ENCODE measurements around the gene CHRNA3.

Gene CHRNA3

GRCh38 chr15:78571382-78571781, 49.4 kb downstream of the CHRNA3 start:
- H3K4me2 ChIP-seq (ENCODE audit: insufficient read depth, low read length), result no peak overlapping the region

GRCh38 chr15:78570710-78571109, 50.1 kb downstream of the CHRNA3 start:
- no peak for ATAC-seq (ENCODE audit: insufficient read depth, low read depth)
- TF ChIP-seq, protein P1, sequence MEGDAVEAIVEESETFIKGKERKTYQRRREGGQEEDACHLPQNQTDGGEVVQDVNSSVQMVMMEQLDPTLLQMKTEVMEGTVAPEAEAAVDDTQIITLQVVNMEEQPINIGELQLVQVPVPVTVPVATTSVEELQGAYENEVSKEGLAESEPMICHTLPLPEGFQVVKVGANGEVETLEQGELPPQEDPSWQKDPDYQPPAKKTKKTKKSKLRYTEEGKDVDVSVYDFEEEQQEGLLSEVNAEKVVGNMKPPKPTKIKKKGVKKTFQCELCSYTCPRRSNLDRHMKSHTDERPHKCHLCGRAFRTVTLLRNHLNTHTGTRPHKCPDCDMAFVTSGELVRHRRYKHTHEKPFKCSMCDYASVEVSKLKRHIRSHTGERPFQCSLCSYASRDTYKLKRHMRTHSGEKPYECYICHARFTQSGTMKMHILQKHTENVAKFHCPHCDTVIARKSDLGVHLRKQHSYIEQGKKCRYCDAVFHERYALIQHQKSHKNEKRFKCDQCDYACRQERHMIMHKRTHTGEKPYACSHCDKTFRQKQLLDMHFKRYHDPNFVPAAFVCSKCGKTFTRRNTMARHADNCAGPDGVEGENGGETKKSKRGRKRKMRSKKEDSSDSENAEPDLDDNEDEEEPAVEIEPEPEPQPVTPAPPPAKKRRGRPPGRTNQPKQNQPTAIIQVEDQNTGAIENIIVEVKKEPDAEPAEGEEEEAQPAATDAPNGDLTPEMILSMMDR (IDR thresholded peaks at IDR 0.05; ENCODE audit: borderline replicate concordance, extremely low read depth, low read length, poor library complexity, severe bottlenecking), result no peak
- TF ChIP-seq EZH2 (IDR thresholded peaks at IDR 0.05; ENCODE audit: borderline replicate concordance, low read depth, low read length, severe bottlenecking), result no peak
- Histone ChIP-seq H3K27me3 (ENCODE audit: insufficient read depth, low read length, poor library complexity) (peaks cover 6% of the 10 kb centered on the region), H3K27ac (ENCODE audit: low read length) (no peak overlapping the region), H3K4me1 (ENCODE audit: insufficient read depth, low read length) (peaks cover 19% of the 10 kb centered on the region), H3K4me3 (ENCODE audit: low read depth in 1 of 2, low read length in 2 of 2) (no peak overlapping the region), H3K9me3 (ENCODE audit: insufficient read depth, low read length, severe bottlenecking) (no peaks in the 10 kb centered on the region), H3K36me3 (ENCODE audit: insufficient read depth, low read length) (no peaks in the 10 kb centered on the region), H3K9ac (ENCODE audit: low read depth, low read length) (no peak overlapping the region), H3K4me2 (ENCODE audit: insufficient read depth, low read length) (no peak overlapping the region), H4K20me1 (ENCODE audit: insufficient read depth, low read length) (no peaks in the 10 kb centered on the region), H3K79me2 (ENCODE audit: insufficient read depth, low read length) (no peaks in the 10 kb centered on the region), H2AFZ (ENCODE audit: low read depth, low read length) (no peak overlapping the region)
- no peak for DNase-seq

More at GRCh38 chr15:78571382-78571781, 49.4 kb downstream of the CHRNA3 start:
- ATAC-seq (ENCODE audit: insufficient read depth, low read depth) (no peak), DNase-seq (no peak)
- H3K4me1 ChIP-seq (ENCODE audit: insufficient read depth, low read length), result peaks cover 12% of the 10 kb centered on the region
- TF ChIP-seq EZH2 (IDR thresholded peaks at IDR 0.05; ENCODE audit: borderline replicate concordance, low read depth, low read length, severe bottlenecking), result no peak
- TF ChIP-seq, protein P1 (IDR thresholded peaks at IDR 0.05; ENCODE audit: borderline replicate concordance, extremely low read depth, low read length, poor library complexity, severe bottlenecking), result no peak
- H2AFZ ChIP-seq (ENCODE audit: low read depth, low read length), result no peak overlapping the region
- H3K4me3 ChIP-seq (ENCODE audit: low read depth in 1 of 2, low read length in 2 of 2), result no peak overlapping the region
- no peaks in the 10 kb centered on the region for H3K9me3 ChIP-seq (ENCODE audit: insufficient read depth, low read length, severe bottlenecking)
- no peaks in the 10 kb centered on the region for H4K20me1 ChIP-seq (ENCODE audit: insufficient read depth, low read length)
- H3K79me2 ChIP-seq (ENCODE audit: insufficient read depth, low read length), result no peaks in the 10 kb centered on the region
- no peaks in the 10 kb centered on the region for H3K27me3 ChIP-seq (ENCODE audit: insufficient read depth, low read length, poor library complexity)
- no peak overlapping the region for H3K27ac ChIP-seq (ENCODE audit: low read length)
- H3K36me3 ChIP-seq (ENCODE audit: insufficient read depth, low read length), result no peaks in the 10 kb centered on the region
- no peak overlapping the region for H3K9ac ChIP-seq (ENCODE audit: low read depth, low read length)

DNA sequence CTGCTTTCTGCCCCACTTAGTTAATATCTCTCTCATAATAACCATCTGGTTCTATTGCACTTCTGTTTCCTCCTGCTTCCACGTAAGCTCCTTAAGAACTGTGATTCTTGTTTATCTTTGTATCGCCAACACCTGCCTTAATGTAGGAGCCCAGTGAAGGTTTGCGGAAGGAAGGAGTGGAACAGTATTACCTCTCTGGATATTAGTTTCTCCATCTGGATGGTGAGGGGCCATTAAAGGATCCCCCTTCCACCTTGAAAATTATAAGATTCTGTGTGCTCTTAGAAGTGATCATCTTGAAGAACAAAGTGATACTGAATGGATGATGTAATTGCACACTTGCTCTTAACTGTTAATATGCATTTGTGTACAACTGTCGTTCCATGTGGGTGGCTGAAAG, 53.3 kb downstream of the CHRNA3 start:
- Histone ChIP-seq H3K79me2 (ENCODE audit: insufficient read depth, low read length) (no peaks in the 10 kb centered on the region), H3K27ac (ENCODE audit: low read length) (no peak overlapping the region), H3K4me2 (ENCODE audit: insufficient read depth, low read length) (peak overlapping the region; percentile 24; the same call in 1 of the 2 replicates), H3K4me3 (ENCODE audit: low read depth in 1 of 2, low read length in 2 of 2) (no peak overlapping the region), H3K9me3 (ENCODE audit: insufficient read depth, low read length, severe bottlenecking) (no peaks in the 10 kb centered on the region), H4K20me1 (ENCODE audit: insufficient read depth, low read length) (no peaks in the 10 kb centered on the region), H2AFZ (ENCODE audit: low read depth, low read length) (no peak overlapping the region), H3K4me1 (ENCODE audit: insufficient read depth, low read length) (peaks cover 31% of the 10 kb centered on the region), H3K9ac (ENCODE audit: low read depth, low read length) (no peak overlapping the region), H3K36me3 (ENCODE audit: insufficient read depth, low read length) (no peaks in the 10 kb centered on the region), H3K27me3 (ENCODE audit: insufficient read depth, low read length, poor library complexity) (peaks cover 6% of the 10 kb centered on the region)
- DNase-seq (no peak), ATAC-seq (ENCODE audit: insufficient read depth, low read depth) (no peak)
- TF ChIP-seq EZH2 (IDR thresholded peaks at IDR 0.05; ENCODE audit: borderline replicate concordance, low read depth, low read length, severe bottlenecking), result no peak
- TF ChIP-seq, protein P1 (IDR thresholded peaks at IDR 0.05; ENCODE audit: borderline replicate concordance, extremely low read depth, low read length, poor library complexity, severe bottlenecking), result no peak

Measured in DND-41 (cell line).